Effector CD8-positive, alpha-beta T cell (primary cell): ENCODE results near the gene HOXB2.
A peak's percentile ranks its signal among the peaks of the same experiment; 100 is the strongest.

ENCODE experiments used
- DNase-seq: peaks from one replicate; lab custom pipeline; 2025; lab: John Stamatoyannopoulos, UW
- total RNA-seq, 4 experiments: gene quantifications; one replicate each; lab custom pipeline; 2026; lab: John Stamatoyannopoulos, UW

Gene HOXB2
- total RNA-seq = 6.4 to 13.2 (median 7.4) reads per million in 4 experiments

- DNase-seq = no peak
Measured at GRCh38 chr17:48545022-48545375, at the start of gene HOXB2. Gene HOXB2 (minus strand): TSS chr17:48545109. CDS start chr17:48544911, 198 bp downstream.

- DNase-seq = peak; percentile 70
Measured at GRCh38 chr17:48593840-48594537, 49.1 kb upstream of the HOXB2 start.

GRCh38 chr17:48593126-48593829 is 48.4 kb upstream of the HOXB2 start, which contains the start of gene HOXB5:
Gene HOXB5 (minus strand): TSS chr17:48593779. CDS start chr17:48593682, 97 bp downstream.
- DNase-seq = no peak

- no peak for DNase-seq
Measured at GRCh38 chr17:48592577-48592976, 47.7 kb upstream of the HOXB2 start.

GRCh38 chr17:48592057-48592514 is 47.2 kb upstream of the HOXB2 start:
- DNase-seq = no peak

- DNase-seq = no peak
Measured at GRCh38 chr17:48591255-48592056, 46.5 kb upstream of the HOXB2 start.

- no peak for DNase-seq
Measured at GRCh38 chr17:48590607-48591161, 45.8 kb upstream of the HOXB2 start.

GRCh38 chr17:48589831-48590606 is 45.1 kb upstream of the HOXB2 start, which contains the start of gene HOXB3:
Gene HOXB3 (minus strand): TSS chr17:48590241. CDS start chr17:48552474, 37,767 bp downstream.
- DNase-seq = no peak

GRCh38 chr17:48589060-48589830 is 44.3 kb upstream of the HOXB2 start:
- no peak for DNase-seq

- DNase-seq = no peak
Measured at GRCh38 chr17:48588528-48588927, 43.6 kb upstream of the HOXB2 start.

- DNase-seq = no peak
Measured at GRCh38 chr17:48588074-48588415, 43.1 kb upstream of the HOXB2 start.

GRCh38 chr17:48587276-48588073 is 42.6 kb upstream of the HOXB2 start:
- DNase-seq = no peak

- no peak for DNase-seq
Measured at GRCh38 chr17:48586355-48587258, 41.7 kb upstream of the HOXB2 start.

GRCh38 chr17:48584223-48584741 is 39.4 kb upstream of the HOXB2 start:
- no peak for DNase-seq

- no peak for DNase-seq
Measured at GRCh38 chr17:48583708-48584222, 38.9 kb upstream of the HOXB2 start.

GRCh38 chr17:48582750-48583069 is 37.8 kb upstream of the HOXB2 start:
- no peak for DNase-seq

- DNase-seq = no peak
Measured at GRCh38 chr17:48579760-48580554, 35.0 kb upstream of the HOXB2 start.

- DNase-seq = no peak
Measured at GRCh38 chr17:48579471-48579759, 34.5 kb upstream of the HOXB2 start.
